Activated CD4-positive, alpha-beta T cell treated with anti-CD3 and anti-CD28 coated beads, Interleukin-2, Interleukin-6, amounts not matched to agents 100 ng/mL and 50 ng/mL, durations not matched to agents 16 hours and 8 hours (primary cell): ENCODE results near the gene CBX3.
A peak's percentile ranks its signal among the peaks of the same experiment; 100 is the strongest.
"Not testable (repeated sequence)": the region's sequence is repeated elsewhere in the genome, so short reads cannot be mapped to it uniquely, and the experiment has no call there.

Experiments
- DNase-seq: peaks from one replicate; pipeline ENCODE4 v3.0.0-alpha.2; 2020

CBX3 gene

DNA sequence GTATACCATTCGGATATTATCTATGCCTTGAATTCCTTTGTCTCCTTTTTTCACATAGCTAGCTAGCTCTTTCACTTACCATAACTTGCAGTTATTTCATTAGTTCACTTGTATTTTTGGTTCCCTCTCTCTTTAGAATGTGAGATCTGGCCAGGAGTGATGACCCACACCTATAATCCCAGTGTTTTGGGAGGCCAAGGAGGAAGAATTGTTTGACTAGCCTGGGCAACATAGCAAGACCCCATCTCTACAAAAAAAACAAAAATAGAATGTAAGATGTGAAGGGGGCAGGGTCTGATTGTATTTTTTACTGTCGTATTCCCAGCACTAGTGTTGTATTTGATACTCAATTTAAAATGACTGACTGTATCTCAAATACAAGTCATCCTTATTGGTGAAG is 29.9 kb upstream of the CBX3 start:
- DNase-seq = no peak

DNA sequence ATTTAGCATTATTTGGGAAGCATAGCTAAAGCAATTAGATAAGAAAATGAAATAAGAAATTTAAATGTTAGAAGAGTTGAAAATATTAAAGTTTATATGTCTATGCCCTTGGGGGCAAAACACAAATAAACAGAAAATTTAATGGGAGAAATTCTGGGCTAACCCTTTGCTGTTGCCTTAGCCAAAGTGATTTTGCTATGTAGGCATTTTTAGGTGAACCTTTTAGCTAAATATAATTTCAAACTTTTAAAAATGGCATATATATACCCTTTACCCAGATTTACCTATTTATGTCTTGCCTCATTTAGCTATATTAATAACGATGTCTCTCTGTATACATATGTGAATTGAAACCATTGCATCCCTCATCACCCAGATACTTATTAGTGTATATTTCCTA is 29.5 kb upstream of the CBX3 start:
- DNase-seq = no peak

DNA sequence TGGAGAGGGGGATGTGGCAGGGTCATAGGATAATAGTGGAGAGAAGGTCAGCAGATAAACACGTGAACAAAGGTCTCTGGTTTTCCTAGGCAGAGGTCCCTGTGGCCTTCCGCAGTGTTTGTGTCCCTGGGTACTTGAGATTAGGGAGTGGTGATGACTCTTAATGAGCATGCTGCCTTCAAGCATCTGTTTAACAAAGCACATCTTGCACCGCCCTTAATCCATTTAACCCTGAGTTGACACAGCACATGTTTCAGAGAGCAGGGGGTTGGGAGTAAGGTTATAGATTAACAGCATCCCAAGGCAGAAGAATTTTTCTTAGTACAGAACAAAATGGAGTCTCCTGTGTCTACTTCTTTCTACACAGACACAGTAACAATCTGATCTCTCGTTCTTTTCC is 25.6 kb upstream of the CBX3 start:
- DNase-seq = not testable (repeated sequence)

DNA sequence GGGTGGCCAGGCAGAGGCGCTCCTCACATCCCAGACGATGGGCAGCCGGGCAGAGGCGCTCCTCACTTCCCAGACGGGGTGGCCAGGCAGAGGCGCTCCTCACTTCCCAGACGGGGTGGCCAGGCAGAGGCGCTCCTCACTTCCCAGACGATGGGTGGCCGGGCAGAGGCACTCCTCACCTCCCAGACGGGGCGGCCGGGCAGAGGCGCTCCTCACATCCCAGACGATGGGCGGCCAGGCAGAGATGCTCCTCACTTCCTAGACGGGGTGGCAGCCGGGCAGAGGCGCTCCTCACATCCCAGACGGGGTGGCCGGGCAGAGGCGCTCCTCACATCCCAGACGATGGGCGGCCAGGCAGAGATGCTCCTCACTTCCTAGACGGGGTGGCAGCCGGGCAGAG is 24.8 kb upstream of the CBX3 start:
- not testable (repeated sequence) for DNase-seq

DNA sequence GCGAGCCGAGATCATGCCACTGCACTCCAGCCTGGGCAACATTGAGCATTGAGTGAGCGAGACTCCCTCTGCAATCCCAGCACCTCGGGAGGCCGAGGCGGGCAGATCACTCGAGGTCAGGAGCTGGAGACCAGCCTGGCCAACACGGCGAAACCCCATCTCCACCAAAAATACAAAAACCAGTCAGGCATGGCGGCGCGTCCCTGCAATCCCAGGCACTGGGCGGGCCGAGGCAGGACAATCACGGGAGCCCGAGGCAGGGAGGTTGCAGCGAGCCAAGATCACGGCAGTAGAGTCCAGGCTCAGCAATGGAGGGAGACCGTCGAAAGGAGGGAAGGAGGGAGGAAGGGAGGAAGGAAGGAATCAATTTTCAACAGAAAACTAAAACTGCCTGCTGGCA is 24.3 kb upstream of the CBX3 start:
- DNase-seq = not testable (repeated sequence)

DNA sequence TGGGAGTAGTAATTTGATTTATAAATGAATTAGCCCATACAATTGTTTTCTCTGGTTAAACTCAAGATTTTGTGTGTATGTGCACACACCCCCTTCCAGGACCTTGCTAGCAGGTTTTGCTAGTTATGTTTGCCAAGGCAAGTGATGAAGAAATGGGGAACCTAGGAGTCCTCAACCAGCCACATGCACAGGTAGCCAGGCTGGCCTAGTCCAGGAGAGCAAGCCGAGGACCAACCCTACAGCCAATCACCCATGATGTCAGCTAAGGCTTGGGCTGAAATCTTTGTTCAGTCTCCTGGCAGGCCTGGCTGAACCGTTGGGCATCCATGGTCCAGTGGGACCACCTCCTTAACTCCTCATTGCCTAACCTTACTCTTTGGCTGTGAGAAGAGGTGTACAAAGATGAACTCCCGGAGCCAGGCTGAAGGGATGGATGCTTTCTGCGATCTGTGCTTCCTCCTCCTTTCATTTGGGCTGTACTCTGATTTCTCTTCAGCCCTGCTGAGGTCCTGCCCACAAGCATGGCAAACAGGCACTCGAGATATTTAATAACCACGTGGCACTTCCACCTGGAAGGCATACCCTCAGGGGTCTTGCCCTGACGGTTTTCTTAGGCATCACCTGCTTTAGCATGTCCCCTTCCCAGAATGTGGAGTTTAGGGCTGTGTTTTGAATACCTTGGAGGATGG is 23.1 kb upstream of the CBX3 start:
- no peak for DNase-seq

DNA sequence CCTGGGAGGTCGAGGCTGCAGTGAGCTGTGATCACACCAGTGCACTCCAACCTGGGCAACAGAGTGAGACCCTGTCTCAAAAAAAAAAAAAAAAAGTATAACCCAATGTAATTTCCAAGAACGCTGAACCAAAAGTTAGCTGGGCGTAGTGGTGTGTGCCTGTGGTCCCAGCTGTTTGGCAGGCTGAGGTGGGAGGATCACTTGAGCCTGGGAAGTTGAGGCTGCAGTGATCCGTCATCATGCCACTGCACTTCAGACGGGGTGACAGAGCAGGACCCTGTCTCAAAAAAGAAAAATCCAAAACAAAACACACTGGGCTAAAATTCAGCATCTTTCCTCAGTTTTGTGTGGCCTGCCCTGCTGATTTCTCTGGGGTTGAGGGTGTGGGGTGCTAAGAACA is 22.1 kb upstream of the CBX3 start:
- DNase-seq = no peak

DNA sequence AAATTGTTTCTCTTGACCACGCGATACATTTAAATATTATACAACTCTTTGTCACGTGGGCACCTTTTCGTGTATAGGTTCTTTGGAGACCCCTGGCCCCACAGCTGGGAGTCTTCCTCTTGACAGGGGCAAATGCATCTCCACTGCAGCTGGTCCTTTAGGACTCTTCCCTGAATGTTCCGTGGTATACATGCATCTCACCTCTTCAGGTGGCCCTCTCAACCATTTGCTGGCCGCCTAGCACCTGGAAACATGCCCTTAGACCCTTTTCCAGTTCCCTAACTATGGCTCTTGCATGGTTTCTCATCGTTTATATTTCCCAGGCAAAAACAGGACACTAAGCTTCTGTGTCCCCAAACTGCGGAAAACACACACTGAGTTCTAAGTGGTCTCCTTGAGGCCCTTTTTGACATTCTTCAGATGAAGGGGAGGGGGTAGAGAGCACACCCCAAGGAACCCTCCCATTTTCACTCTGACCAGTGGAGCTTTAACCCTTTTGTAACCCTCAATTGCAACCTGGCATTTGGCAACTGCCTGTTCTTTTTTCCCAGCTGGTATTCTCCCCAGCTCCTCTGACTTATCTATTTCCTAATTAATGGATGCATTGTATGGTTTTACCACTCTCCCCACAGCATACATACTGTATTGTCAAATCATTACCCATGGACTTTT is 21.6 kb upstream of the CBX3 start:
- DNase-seq = peak; percentile 13

DNA sequence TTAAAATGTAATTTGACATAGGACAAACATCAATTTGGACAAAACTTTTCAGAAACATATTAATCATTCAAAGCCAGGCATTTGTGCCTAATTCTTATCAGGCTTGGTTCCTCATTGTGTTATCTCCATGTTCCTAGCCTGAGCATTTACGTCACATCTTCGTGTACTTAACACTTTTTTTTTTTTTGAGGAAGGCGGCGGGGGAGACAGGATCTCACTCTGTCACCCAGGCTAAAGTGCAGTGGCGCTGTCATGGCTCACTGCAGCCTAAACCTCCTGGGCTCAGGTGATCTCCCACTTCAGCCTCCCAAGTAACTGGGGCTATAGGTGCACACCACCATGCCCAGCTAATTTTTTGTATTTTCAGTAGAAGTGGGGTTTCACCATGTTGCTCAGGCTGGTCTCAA is 20.8 kb upstream of the CBX3 start:
- no peak for DNase-seq

DNA sequence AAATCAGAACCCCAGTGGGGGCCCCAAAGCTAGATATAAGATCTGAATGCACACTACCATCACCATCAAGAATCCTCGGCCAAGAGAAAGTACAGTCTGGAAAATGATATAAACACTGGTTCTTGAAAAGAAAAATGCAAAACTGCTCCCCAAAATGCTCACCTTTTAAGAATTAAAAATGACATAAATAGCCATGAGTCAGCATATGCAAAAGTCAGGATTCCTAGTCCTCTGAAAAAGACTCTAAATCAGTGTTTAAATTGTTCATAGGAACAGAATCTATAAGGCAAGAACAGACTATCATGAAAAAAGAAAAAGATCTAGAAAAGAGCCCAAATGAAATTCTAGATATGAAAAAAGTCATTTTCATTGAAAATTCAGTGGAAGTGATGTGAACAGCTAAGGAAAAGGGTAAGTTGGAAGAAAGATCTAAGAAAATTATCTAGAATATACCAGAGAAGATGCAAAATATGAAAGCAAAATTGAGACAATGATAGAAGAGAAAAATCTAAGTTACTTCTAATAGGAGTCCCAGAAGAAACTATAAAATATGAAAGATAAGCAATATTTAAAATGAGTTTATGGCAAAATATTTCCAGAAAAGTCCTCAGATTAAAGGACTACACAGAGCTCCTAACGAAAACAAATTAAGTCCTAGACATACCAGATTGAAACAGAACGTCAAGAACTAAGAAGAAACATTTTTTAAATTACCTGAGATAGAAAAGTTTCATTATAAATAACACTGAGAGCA is 19.9 kb upstream of the CBX3 start:
- no peak for DNase-seq

DNA sequence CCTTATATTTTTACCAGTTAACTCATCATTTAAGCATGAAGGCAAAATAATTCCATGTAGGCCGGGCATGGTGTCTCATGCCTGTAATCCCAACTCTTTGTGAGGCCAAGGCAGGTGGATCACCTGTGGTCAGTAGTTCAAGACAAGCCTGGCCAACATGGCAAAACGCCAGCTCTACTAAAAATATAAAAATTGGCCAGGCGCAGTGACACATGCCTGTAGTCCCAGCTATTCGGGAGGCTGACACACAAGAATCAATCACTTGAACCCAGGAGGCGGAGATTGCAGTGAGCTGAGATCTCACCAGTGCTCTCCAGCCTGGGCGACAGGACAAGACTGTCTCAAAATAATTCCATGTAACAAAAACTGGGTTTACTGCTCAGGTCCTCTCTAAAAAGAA is 19.3 kb upstream of the CBX3 start:
- DNase-seq = peak; percentile 23

DNA sequence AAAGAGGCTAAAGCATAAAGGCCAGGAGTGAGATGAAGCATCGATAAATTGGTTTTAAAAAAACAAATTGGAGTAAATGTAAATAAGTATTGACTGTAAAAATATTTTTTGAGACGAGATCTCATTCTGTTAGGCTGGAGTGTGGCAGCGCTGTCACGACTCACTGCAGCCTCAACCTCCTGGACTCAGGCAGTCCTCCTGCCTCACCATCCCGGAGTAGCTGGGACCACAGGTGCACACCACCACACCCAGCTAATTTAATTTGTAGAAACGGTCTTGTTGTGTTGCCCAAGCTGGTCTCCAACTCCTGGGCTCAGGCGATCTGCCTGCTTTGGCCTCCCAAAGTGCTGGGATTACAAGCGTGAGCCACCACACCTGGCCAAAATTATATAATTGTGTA is 18.8 kb upstream of the CBX3 start:
- peak; percentile 13 for DNase-seq

DNA sequence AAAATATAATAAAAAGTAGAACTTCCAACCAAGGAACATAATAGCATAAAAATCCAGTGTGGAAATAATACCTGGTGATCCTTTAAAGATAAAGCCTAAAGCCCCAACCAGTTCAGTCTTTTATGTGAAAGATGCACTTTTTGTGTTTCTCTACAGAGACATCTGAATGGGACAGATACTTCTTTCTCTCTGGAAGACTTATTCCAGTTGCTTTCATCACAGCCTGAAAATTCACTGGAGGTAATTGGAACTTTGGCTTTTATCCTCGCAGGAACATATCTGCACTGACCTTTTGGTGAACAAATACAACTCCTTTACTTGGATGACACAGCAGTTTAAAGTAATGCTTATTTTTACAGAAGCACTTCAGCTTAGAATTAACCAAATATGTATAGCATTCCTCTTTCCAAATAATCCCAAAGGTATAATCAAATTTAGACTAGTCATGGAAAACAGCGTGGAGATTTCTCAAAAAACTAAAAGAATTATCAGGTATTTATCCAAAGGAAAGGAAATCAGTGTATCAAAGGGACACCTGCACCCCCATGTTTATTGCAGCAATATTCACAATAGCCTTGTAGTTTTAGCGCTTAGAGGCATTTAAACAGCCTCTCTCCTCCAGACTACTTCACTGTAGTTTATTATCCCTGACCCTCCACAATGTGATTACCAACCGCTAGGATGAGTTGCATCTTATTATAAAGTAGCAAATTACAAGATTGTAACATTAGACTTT is 17.8 kb upstream of the CBX3 start:
- no peak for DNase-seq

DNA sequence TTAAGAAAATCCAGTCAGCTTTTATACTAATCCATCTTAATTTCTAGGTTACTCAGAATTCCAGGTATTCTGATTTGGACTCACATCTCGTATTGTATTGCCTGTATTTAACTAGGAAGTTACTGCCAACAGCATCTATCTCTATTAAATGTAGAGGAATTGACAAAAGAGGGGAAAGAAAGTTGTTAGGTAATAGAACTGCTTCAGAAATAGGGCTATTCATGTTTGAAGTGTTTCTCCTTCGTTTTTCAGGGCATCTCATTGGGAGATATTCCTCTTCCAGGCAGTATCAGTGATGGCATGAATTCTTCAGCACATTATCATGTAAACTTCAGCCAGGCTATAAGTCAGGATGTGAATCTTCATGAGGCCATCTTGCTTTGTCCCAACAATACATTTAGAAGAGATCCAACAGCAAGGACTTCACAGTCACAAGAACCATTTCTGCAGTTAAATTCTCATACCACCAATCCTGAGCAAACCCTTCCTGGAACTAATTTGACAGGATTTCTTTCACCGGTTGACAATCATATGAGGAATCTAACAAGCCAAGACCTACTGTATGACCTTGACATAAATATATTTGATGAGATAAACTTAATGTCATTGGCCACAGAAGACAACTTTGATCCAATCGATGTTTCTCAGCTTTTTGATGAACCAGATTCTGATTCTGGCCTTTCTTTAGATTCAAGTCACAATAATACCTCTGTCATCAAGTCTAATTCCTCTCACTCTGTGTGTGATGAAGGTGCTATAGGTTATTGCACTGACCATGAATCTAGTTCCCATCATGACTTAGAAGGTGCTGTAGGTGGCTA is 17.1 kb upstream of the CBX3 start:
- peak; percentile 20 for DNase-seq

DNA sequence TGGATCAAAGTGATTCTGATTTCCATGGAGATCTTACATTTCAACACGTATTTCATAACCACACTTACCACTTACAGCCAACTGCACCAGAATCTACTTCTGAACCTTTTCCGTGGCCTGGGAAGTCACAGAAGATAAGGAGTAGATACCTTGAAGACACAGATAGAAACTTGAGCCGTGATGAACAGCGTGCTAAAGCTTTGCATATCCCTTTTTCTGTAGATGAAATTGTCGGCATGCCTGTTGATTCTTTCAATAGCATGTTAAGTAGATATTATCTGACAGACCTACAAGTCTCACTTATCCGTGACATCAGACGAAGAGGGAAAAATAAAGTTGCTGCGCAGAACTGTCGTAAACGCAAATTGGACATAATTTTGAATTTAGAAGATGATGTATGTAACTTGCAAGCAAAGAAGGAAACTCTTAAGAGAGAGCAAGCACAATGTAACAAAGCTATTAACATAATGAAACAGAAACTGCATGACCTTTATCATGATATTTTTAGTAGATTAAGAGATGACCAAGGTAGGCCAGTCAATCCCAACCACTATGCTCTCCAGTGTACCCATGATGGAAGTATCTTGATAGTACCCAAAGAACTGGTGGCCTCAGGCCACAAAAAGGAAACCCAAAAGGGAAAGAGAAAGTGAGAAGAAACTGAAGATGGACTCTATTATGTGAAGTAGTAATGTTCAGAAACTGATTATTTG is 16.3 kb upstream of the CBX3 start:
- peak; percentile 39 for DNase-seq

DNA sequence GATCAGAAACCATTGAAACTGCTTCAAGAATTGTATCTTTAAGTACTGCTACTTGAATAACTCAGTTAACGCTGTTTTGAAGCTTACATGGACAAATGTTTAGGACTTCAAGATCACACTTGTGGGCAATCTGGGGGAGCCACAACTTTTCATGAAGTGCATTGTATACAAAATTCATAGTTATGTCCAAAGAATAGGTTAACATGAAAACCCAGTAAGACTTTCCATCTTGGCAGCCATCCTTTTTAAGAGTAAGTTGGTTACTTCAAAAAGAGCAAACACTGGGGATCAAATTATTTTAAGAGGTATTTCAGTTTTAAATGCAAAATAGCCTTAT is 15.7 kb upstream of the CBX3 start:
- no peak for DNase-seq

DNA sequence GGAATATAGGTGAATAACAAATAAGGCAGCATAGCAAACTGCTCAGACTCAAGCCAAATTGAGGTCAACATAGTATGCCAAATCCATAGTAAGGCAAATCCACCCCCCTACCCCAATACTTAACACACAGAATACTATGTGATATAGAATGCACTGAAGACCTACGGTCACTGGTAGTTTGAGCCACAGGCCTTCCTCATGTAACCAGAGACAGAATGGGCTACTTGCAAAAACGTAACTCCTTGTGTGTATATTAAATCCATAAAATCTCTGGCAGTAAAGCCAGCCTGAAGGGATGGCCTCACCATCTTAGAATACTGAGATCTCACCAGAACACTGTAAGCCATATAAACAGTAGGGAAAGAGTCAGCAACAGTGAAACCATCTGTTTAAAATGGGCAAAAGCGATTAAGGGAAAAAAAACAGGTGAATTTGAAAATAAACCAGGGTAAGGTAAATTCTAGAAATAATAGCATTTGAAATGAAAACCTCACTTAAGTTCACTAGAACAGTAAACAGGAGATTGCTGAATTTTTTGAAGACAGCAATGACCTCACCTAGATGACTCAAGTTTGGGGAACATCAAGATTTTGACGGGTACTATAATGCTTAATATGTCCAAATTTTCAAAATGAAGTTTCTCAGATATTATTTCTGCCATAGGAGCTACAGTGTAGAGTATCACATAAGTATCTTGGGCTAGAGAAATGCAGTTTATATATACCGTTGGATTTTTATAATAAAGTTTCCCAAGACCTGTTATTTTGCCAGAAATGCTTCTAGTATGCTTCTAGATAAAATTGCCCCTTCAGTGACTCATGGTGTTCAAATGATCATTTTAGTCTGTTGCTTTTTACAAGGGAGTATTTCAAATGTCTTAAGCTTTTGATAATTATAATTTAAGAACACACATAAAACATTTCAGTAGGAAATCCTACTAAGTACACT is 14.9 kb upstream of the CBX3 start:
- peak; percentile 17 for DNase-seq

DNA sequence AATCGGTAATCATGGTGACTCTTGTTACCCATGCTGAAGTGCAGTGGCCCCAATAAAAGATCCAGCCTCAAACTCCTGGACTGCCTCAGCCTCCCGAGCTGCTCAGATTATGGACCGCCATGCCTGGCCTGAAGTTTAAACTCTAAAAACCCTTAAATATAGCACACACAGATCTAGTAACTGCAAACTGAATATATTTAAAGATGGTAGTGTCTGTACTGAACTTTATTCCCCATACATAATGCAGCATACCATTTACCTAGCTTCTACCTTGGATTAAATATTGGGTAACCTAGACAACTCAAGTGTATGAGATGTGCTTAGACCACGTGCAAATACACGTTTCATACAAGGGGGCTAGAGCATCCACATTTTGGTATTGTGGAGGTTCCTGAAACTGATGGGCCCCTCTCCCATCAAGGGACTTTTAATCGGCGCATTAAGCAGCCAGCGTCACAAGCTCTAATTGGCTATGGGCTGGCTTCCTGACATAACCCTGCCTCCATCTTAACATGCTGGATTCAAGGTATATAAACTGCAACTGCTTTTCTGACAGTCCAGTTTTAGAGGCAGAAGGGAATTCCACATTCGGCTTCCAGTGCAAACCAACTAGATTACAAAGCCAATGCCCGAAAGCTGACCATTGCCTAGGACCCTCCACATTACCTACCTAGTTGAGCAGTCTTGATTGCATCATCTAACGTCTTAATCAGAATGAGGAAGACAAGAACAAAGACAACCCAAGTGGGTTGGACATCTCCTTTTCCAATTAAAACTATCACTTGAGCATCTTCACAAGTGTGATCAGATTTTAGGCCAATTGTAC is 14.0 kb upstream of the CBX3 start:
- peak; percentile 28 for DNase-seq

DNA sequence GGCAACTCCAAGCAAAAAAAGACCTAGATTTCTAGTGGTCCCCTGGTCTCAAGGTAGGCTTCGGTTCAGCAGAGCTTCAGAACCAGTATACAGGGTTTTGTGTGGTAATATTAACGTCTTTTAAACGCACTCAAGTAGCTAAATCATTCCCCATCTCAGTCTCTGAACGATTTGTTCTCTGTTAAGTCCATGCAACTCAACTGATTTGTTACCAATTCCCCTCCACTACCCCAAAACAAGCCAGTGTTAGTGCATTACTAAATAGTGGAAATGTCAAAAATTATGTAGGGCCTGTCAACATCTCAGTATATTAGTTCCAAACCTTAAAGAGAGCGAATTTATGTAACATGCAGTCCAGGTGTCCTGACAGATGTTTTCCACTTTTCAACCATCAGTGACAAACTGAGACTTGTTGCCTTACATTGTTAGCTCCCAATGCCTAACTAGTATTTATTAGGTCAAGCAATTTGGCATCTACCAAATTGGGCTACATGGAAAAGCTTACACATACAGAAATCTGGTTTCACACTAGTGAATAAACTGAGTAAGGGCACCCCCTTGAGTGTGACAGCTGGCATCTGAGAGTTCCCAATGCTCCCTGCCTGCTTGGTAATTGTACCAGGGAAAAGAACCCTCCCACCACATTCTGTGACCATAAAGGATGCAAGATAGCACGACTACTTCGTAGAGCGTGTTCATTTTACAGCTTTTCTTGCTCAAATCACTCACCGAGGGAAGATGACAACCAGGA is 13.2 kb upstream of the CBX3 start:
- DNase-seq = peak; percentile 24
